Astrocyte (in vitro differentiated cells and primary cell): ENCODE data around the gene TMEM272. TPM values are rescaled to one million over a fixed set of nuclear protein-coding genes. Genes with fewer than 3 reads are reported as not detected.

Experiments used
- DNase-seq: peaks from one replicate; pipeline ENCODE4 v3.0.0-alpha.2; 2010; ENCODE audit warnings: low read depth
- FAIRE-seq: peaks from 2 replicates; lab custom pipeline; 2011; peaks lifted over from hg19 to GRCh38; lab: Jason Lieb, UNC
- H2AFZ ChIP-seq: 2 replicates; pipeline ENCODE4 v1.6.0; 2012; ENCODE audit warnings: low read depth, low read length, inconsistent platforms
- H3K27ac ChIP-seq: 2 replicates; pipeline ENCODE4 v1.5.1; 2011; ENCODE audit warnings: low read depth, low read length, inconsistent platforms
- H3K27me3 ChIP-seq: 2 replicates; pipeline ENCODE4 v1.6.0; 2011; ENCODE audit warnings: low read length, inconsistent platforms; ENCODE audit not compliant: insufficient read depth
- H3K36me3 ChIP-seq: 2 replicates; pipeline ENCODE4 v1.5.1; 2011; ENCODE audit warnings: low read length, inconsistent platforms; ENCODE audit not compliant: insufficient read depth
- H3K4me1 ChIP-seq: 2 replicates; pipeline ENCODE4 v1.5.1; 2011; ENCODE audit warnings: low read length, inconsistent platforms; ENCODE audit not compliant: insufficient read depth
- H3K4me2 ChIP-seq: 2 replicates; pipeline ENCODE4 v1.6.0; 2012; ENCODE audit warnings: low read length, inconsistent platforms
- H3K4me3 ChIP-seq: 2 replicates; pipeline ENCODE4 v1.5.1; 2011; ENCODE audit warnings: low read depth, mild to moderate bottlenecking, low read length, inconsistent platforms; ENCODE audit not compliant: insufficient read depth
- H3K79me2 ChIP-seq: 2 replicates; pipeline ENCODE4 v1.6.0; 2012; ENCODE audit warnings: mild to moderate bottlenecking, low read length, inconsistent platforms; ENCODE audit not compliant: insufficient read depth
- H3K9ac ChIP-seq: 2 replicates; pipeline ENCODE4 v1.6.0; 2012; ENCODE audit warnings: mild to moderate bottlenecking, low read length, inconsistent platforms
- H3K9me3 ChIP-seq: 2 replicates; pipeline ENCODE4 v1.5.1; 2012; ENCODE audit warnings: low read depth, mild to moderate bottlenecking, low read length, inconsistent platforms; ENCODE audit not compliant: insufficient read depth
- H4K20me1 ChIP-seq: 2 replicates; pipeline ENCODE4 v1.6.0; 2012; ENCODE audit warnings: low read length, inconsistent platforms; ENCODE audit not compliant: insufficient read depth
- H3K27ac Mint-ChIP-seq: one replicate; pipeline ENCODE4 v1.8.0; 2021; ENCODE audit warnings: mild to moderate bottlenecking, mixed read lengths; ENCODE audit not compliant: unreplicated experiment
- H3K27me3 Mint-ChIP-seq: one replicate; pipeline ENCODE4 v1.8.0; 2021; ENCODE audit warnings: low read depth, mixed read lengths; ENCODE audit not compliant: unreplicated experiment
- H3K36me3 Mint-ChIP-seq: one replicate; pipeline ENCODE4 v1.8.0; 2021; ENCODE audit warnings: low read depth, mixed read lengths; ENCODE audit not compliant: unreplicated experiment
- H3K4me1 Mint-ChIP-seq: one replicate; pipeline ENCODE4 v1.8.0; 2021; ENCODE audit warnings: low read depth, mixed read lengths; ENCODE audit not compliant: unreplicated experiment
- H3K4me3 Mint-ChIP-seq: one replicate; pipeline ENCODE4 v1.8.0; 2021; ENCODE audit warnings: mild to moderate bottlenecking, moderate library complexity, mixed read lengths; ENCODE audit not compliant: unreplicated experiment
- H3K9me3 Mint-ChIP-seq: one replicate; pipeline ENCODE4 v1.8.0; 2021; ENCODE audit warnings: mild to moderate bottlenecking, mixed read lengths; ENCODE audit not compliant: unreplicated experiment
- CTCF ChIP-seq: IDR thresholded peaks from 2 replicates; pipeline ENCODE4 v1.5.1; 2011; ENCODE audit warnings: low read depth, mild to moderate bottlenecking, inconsistent platforms, low read length, moderate library complexity; ENCODE audit not compliant: insufficient read depth
- EZH2 ChIP-seq: IDR thresholded peaks from 2 replicates; pipeline ENCODE4 v1.6.1; 2012; ENCODE audit warnings: mild to moderate bottlenecking, low read length, inconsistent platforms; ENCODE audit not compliant: insufficient read depth
- total RNA-seq: library from RNA; stranded (reverse); gene quantifications from 2 replicates; pipeline ENCODE4 v1.2.1, GENCODE V29; 2021

Gene TMEM272
- total RNA-seq, 1 donor from 2014 or later = 0.05 TPM

- no peak for TF ChIP-seq CTCF
- TF ChIP-seq EZH2 = no peak
- Histone ChIP-seq H3K4me3 (no peak overlapping the region), H3K9me3 (no peaks in the 10 kb centered on the region), H3K27me3 (no peaks in the 10 kb centered on the region), H3K36me3 (no peaks in the 10 kb centered on the region), H3K4me2 (no peak overlapping the region), H3K4me1 (no peaks in the 10 kb centered on the region), H3K27ac (no peak overlapping the region), H2AFZ (no peak overlapping the region), H3K9ac (no peak overlapping the region), H3K79me2 (no peaks in the 10 kb centered on the region), H4K20me1 (no peaks in the 10 kb centered on the region)
- DNase-seq = no peak
- Mint-ChIP-seq H3K4me1 (no peaks in the 10 kb centered on the region), H3K27ac (no peak overlapping the region), H3K36me3 (peaks cover 9% of the 10 kb centered on the region), H3K27me3 (peaks cover 2% of the 10 kb centered on the region), H3K9me3 (no peaks in the 10 kb centered on the region), H3K4me3 (no peak overlapping the region)
- FAIRE-seq = no peak
Observed at GRCh38 chr13:51772781-51773180, 72.2 kb downstream of the TMEM272 start.

- Mint-ChIP-seq H3K4me1 (no peaks in the 10 kb centered on the region), H3K27ac (no peak overlapping the region), H3K27me3 (peaks cover 2% of the 10 kb centered on the region), H3K4me3 (no peak overlapping the region), H3K9me3 (no peaks in the 10 kb centered on the region), H3K36me3 (peaks cover 13% of the 10 kb centered on the region)
- Histone ChIP-seq H3K9ac (no peak overlapping the region), H3K4me1 (no peaks in the 10 kb centered on the region), H3K4me2 (no peak overlapping the region), H3K79me2 (no peaks in the 10 kb centered on the region), H3K36me3 (no peaks in the 10 kb centered on the region), H3K27me3 (no peaks in the 10 kb centered on the region), H3K4me3 (no peak overlapping the region), H3K9me3 (no peaks in the 10 kb centered on the region), H4K20me1 (no peaks in the 10 kb centered on the region), H3K27ac (no peak overlapping the region), H2AFZ (no peak overlapping the region)
- DNase-seq (no peak), FAIRE-seq (no peak)
- TF ChIP-seq EZH2 (no peak), CTCF (no peak)
Observed at GRCh38 chr13:51772105-51772455, 72.9 kb downstream of the TMEM272 start.

- H3K4me1 ChIP-seq = no peaks in the 10 kb centered on the region
- no peak overlapping the region for H3K27ac ChIP-seq
- no peaks in the 10 kb centered on the region for H4K20me1 ChIP-seq
- DNase-seq (no peak), FAIRE-seq (no peak)
- no peak overlapping the region for H3K4me3 Mint-ChIP-seq
- H3K4me2 ChIP-seq = no peak overlapping the region
- peaks cover 17% of the 10 kb centered on the region for H3K36me3 Mint-ChIP-seq
- H3K27ac Mint-ChIP-seq = no peak overlapping the region
- H3K79me2 ChIP-seq = no peaks in the 10 kb centered on the region
- H3K4me1 Mint-ChIP-seq = no peaks in the 10 kb centered on the region
- H2AFZ ChIP-seq = no peak overlapping the region
- no peak overlapping the region for H3K4me3 ChIP-seq
- H3K9me3 Mint-ChIP-seq = no peaks in the 10 kb centered on the region
- no peaks in the 10 kb centered on the region for H3K9me3 ChIP-seq
- no peaks in the 10 kb centered on the region for H3K36me3 ChIP-seq
- H3K9ac ChIP-seq = no peak overlapping the region
- no peak for TF ChIP-seq EZH2
- TF ChIP-seq CTCF = no peak
- H3K27me3 Mint-ChIP-seq = peaks cover 2% of the 10 kb centered on the region
- no peaks in the 10 kb centered on the region for H3K27me3 ChIP-seq
Observed at GRCh38 chr13:51771418-51772104, 73.4 kb downstream of the TMEM272 start.
